ENCODE data around the gene DCAF17. TPM values are rescaled to one million over a fixed set of nuclear protein-coding genes. Genes with fewer than 3 reads are reported as not detected.

DCAF17 gene
- polyA plus RNA-seq, 1 donor from 2014 or later: 20.3 TPM

- Histone ChIP-seq H3K9ac (ENCODE audit: low read length) (no peak overlapping the region), H3K4me3 (ENCODE audit: low read length) (no peak overlapping the region), H2AFZ (ENCODE audit: low read depth, low read length) (no peak overlapping the region), H3K9me3 (ENCODE audit: low read length) (no peaks in the 10 kb centered on the region), H3K79me2 (replicated peaks; ENCODE audit: insufficient read depth, low read length) (no peaks in the 10 kb centered on the region), H3K27me3 (ENCODE audit: insufficient read depth, low read depth, low read length) (no peaks in the 10 kb centered on the region), H3K9me2 (ENCODE audit: insufficient read depth, low read length) (no peaks in the 10 kb centered on the region), H4K20me1 (ENCODE audit: insufficient read depth) (no peaks in the 10 kb centered on the region), H3K4me2 (ENCODE audit: low read length) (no peak overlapping the region), H3K36me3 (ENCODE audit: insufficient read depth, low read length) (peaks cover 11% of the 10 kb centered on the region), H3F3A (ENCODE audit: insufficient read depth, low read length, poor library complexity, severe bottlenecking) (no peaks in the 10 kb centered on the region), H3K27ac (ENCODE audit: low read length) (no peak overlapping the region)
- no peak for TF ChIP-seq MXI1 (conservative IDR thresholded peaks at IDR 0.05; ENCODE audit: poor library complexity, severe bottlenecking)
- no peak for TF ChIP-seq EP300 (conservative IDR thresholded peaks at IDR 0.05; ENCODE audit: poor library complexity, severe bottlenecking)
- TF ChIP-seq REST (IDR thresholded peaks at IDR 0.05; ENCODE audit: borderline replicate concordance): no peak
- no peak for TF ChIP-seq CTCF (IDR thresholded peaks at IDR 0.05; ENCODE audit: poor library complexity, severe bottlenecking)
- no peak for TF ChIP-seq EZH2 (IDR thresholded peaks at IDR 0.05; ENCODE audit: borderline replicate concordance, insufficient read depth, low read length, poor library complexity, severe bottlenecking)
- TF ChIP-seq TAF1 (IDR thresholded peaks at IDR 0.05; ENCODE audit: low read depth): no peak
- no peak for TF ChIP-seq POLR2AphosphoS5 (IDR thresholded peaks at IDR 0.05)
- no peak for TF ChIP-seq SMC3 (conservative IDR thresholded peaks at IDR 0.05; ENCODE audit: poor library complexity)
- TF ChIP-seq RAD21 (conservative IDR thresholded peaks at IDR 0.05): no peak
These were observed 35.1 kb downstream of the DCAF17 start for GRCh38 chr2:171469176-171469575.

- no peak overlapping the region for H3K27ac ChIP-seq (ENCODE audit: low read length)
- no peaks in the 10 kb centered on the region for H4K20me1 ChIP-seq (ENCODE audit: insufficient read depth)
- no peaks in the 10 kb centered on the region for H3K9me2 ChIP-seq (ENCODE audit: insufficient read depth, low read length)
- no peak for TF ChIP-seq CTCF (IDR thresholded peaks at IDR 0.05; ENCODE audit: poor library complexity, severe bottlenecking)
- no peak for TF ChIP-seq SMC3 (conservative IDR thresholded peaks at IDR 0.05; ENCODE audit: poor library complexity)
- TF ChIP-seq TAF1 (IDR thresholded peaks at IDR 0.05; ENCODE audit: low read depth): no peak
- TF ChIP-seq RAD21 (conservative IDR thresholded peaks at IDR 0.05): no peak
- TF ChIP-seq REST (IDR thresholded peaks at IDR 0.05; ENCODE audit: borderline replicate concordance): no peak
- no peak for TF ChIP-seq POLR2AphosphoS5 (IDR thresholded peaks at IDR 0.05)
- no peak for TF ChIP-seq EZH2 (IDR thresholded peaks at IDR 0.05; ENCODE audit: borderline replicate concordance, insufficient read depth, low read length, poor library complexity, severe bottlenecking)
- TF ChIP-seq EP300 (conservative IDR thresholded peaks at IDR 0.05; ENCODE audit: poor library complexity, severe bottlenecking): no peak
- no peak for TF ChIP-seq MXI1 (conservative IDR thresholded peaks at IDR 0.05; ENCODE audit: poor library complexity, severe bottlenecking)
- H3K36me3 ChIP-seq (ENCODE audit: insufficient read depth, low read length): peaks cover 11% of the 10 kb centered on the region
- no peak overlapping the region for H3K9ac ChIP-seq (ENCODE audit: low read length)
- no peaks in the 10 kb centered on the region for H3K27me3 ChIP-seq (ENCODE audit: insufficient read depth, low read depth, low read length)
- H3F3A ChIP-seq (ENCODE audit: insufficient read depth, low read length, poor library complexity, severe bottlenecking): no peaks in the 10 kb centered on the region
- H2AFZ ChIP-seq (ENCODE audit: low read depth, low read length): no peak overlapping the region
- no peaks in the 10 kb centered on the region for H3K79me2 ChIP-seq (replicated peaks; ENCODE audit: insufficient read depth, low read length)
- no peaks in the 10 kb centered on the region for H3K9me3 ChIP-seq (ENCODE audit: low read length)
- H3K4me3 ChIP-seq (ENCODE audit: low read length): no peak overlapping the region
- H3K4me2 ChIP-seq (ENCODE audit: low read length): no peak overlapping the region
These were observed 36.1 kb downstream of the DCAF17 start for GRCh38 chr2:171470129-171470528.
